HG03457 (cell line): ENCODE measurements around the gene GOLT1B.
"Not testable (repeated sequence)": the region's sequence is repeated elsewhere in the genome, so short reads cannot be mapped to it uniquely, and the experiment has no call there.

Experiments
- ATAC-seq: cut with Tn5 transposase; IDR thresholded peaks from one replicate; pipeline ENCODE4 v1.9.1; 2021; ENCODE audit warnings: moderate number of reproducible peaks; ENCODE audit not compliant: unreplicated experiment

Gene GOLT1B, protein sequence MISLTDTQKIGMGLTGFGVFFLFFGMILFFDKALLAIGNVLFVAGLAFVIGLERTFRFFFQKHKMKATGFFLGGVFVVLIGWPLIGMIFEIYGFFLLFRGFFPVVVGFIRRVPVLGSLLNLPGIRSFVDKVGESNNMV

DNA sequence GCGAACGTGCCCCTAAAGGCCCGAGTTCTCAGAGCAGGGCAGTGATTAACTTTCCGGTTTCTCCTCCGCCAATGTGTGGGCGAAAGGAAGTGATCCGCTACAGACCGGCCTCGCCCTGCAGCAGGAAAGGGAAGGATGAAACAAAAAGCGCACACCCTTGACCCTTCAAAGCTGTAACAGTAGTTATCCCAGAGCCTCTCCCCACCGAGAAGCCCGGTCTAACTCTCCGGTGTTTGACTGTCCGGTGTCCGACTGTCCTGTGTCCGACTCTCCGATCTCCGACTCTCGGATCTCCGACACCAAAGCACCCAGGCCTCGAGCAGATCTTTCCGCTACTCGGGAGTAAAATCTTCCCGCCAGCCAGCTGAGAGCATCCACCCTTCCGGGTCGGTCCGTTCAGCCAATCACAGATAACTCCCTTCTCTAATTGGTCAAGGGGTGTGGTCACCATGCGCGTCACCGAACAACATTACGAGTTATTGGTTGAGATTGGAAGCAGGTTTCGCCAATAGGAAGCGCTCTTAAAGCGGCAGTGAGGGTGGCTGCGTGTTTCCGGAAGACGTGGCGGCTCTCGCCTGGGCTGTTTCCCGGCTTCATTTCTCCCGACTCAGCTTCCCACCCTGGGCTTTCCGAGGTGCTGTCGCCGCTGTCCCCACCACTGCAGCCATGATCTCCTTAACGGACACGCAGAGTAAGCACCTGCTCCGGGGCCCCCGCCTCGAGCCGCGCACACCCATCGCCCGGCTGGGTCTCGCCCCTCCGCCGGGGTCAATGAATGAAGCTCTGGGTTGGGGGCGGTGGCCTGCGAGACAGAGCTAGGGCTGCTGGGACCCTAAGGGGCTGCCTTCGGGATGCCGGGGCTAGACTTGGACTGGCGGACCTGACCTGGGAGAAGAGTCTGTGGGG is at the start of gene GOLT1B, which contains the start of gene RECQL:
Gene GOLT1B (plus strand): TSS at position 532 of the 906 bp plus-strand sequence. CDS start 135 bp downstream, at position 667.
Gene RECQL (minus strand): TSS at position 378 of the 906 bp plus-strand sequence. CDS start 2,065 bp downstream, outside the sequence.
- ATAC-seq: peak; percentile 98

DNA sequence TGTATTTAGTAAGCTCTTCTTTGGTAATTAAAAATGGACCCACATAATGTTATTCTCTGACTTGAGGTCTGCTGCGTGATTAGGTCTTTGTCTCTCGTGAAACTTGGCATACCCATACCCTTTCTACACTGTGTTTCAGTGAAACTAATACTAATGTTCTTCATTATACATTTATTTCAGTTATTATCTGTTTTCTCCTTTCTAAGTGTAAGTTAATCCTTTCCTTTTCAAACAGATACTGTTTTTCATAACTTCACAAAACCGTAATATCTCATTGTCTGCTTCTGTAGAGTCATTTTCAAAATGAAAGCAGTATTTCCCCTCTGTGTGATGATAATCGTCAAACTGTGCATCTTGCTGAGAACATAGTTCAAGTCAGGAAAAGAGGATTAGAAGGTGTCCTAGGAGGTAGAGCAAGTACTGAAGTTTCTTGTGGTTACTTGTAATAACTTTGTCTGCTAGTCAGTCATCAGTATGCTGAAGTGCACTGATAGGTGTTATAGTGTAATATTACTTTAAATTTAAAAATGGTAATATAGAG is 48.2 kb upstream of the GOLT1B start:
- ATAC-seq: no peak

DNA sequence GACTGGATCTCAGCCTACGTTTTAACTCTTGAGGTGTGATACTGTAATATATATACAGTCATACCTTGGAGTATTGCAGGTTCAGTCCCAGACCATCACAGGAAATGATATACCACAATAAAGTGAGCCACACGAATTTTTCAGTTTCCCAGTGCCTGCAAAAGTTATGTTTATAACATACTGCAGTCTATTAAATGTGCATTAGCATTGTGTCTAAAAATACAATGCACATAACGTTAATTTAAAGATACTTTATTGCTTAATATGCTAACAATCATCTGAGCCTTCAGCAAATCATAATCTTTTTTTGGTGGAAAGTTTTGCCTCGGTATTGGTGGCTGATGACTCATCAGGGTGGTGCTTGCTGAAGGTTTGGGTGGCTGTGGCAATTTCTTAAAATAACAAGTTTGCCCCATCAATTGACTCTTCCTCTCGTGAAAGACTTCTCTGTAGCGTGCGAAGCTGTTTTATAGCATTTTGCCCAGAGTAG is 45.3 kb upstream of the GOLT1B start:
- ATAC-seq: no peak

DNA sequence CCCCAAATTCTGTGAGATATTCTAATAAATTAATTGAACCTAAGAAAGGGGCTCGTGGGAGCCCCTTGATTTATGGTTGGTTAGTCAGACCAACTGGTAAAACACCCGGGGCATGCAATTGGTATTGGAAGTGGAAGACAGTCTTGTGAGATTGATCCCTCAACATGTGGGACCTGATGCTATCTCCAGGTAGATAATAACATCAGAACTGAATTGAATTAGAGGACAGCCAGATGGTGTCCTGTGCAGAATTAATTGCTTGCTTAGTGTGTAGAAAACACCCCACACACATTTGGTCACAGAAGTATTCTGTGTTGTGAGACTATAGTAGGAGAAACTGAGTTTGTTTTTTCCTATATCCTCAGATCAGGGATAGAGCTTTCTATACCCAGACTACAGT is 42.1 kb upstream of the GOLT1B start:
- no peak for ATAC-seq

DNA sequence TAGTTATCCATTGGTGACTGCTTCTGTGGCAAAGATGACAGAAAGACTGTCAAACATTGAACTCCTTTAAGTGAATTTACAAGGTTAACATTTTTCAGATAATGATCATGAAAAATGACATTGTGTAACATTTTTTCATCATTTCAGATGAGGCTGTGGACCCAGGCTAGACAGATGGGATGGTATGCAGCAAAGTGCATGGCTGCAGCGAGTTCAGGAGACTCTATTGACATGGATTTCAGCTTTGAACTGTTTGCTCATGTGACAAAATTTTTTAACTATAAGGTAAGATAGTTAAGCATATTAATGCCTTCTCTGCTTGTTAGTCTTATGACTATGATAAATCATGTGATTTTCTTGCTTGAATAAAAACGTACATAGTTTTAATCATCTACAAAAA is 34.3 kb upstream of the GOLT1B start:
- ATAC-seq: not testable (repeated sequence)

DNA sequence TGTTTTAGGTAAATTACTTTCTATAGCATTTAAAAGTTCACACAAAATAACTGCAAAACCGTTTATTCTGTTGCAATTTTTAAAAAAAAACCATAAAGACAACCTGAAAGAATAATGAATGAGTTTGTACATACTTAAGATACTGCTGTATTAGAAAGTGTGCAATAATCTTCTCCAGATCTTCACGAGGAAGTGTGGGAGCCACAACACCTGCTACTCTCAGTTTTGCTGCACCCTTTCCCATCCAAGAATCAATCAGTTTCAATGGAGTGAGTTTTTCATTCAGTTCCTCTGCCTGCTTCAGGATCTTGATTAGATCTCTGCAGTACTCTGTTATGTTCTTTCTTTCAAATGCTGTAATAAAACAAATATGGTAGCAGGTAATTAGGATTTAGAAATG is 30.3 kb upstream of the GOLT1B start:
- ATAC-seq: no peak

DNA sequence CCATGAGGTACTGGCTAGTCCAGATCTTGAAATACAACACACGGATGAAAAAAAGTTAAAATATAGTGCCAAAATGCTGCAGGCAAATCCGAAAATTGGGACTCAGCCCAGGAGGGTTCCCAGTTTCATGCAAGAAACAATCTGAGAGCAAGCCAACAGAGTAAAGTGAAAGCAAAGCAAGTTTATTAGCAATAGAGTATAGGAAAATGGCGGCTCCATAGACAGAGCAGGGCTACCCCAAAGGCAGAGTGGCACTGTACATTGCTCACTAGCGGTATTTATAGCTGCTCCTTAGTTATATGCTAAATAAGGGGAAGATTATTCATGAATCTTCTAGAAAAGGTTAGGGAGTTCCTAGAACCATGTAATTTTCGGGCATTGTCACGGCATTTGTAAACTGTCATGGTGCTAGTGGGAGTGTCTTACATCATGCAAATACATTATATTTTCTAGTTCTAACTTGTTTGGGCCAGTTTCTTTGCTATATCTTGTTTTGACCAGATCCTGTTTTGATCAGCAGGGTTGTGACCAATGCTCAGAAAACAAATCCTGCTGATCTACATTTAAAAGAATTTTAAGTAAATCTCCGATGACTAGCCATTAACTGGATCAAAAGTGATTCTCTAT is 29.3 kb upstream of the GOLT1B start:
- ATAC-seq: no peak

DNA sequence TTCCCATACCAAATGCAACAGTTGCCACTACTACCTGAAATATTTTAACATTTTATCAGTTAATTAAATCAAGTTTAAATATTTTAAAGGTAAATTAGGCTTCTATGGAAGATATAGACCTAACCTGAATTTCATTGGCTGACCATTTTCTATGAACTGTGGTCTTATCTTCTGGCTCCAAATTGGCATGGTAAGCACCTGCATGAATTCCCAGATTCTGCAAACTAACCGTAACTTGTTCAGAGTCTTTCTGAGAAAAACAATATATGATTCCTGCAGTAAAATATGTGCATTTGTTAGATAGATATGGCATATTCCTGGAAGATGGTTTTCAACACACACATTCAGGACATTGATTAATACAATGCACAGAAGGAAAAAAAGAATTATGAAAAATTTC is 26.0 kb upstream of the GOLT1B start:
- ATAC-seq: no peak

DNA sequence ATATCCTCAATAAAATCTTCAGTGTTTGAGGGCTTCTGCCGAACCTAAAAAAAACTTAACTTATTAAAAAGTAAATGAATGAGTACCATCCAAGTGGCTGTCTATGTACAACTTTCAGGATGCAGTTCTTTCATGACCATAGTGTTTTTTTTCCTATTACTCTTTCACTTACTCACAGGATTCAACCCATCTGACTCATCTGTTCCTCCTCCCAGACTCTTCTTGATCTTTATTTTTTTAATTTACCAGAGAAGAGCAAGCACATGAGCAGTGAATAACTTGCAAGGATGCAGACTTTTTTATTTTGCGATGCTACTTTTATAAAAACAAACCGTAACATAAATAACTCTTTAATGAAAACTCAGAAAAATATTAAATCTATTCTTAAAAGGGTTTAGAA is 24.6 kb upstream of the GOLT1B start:
- no peak for ATAC-seq

DNA sequence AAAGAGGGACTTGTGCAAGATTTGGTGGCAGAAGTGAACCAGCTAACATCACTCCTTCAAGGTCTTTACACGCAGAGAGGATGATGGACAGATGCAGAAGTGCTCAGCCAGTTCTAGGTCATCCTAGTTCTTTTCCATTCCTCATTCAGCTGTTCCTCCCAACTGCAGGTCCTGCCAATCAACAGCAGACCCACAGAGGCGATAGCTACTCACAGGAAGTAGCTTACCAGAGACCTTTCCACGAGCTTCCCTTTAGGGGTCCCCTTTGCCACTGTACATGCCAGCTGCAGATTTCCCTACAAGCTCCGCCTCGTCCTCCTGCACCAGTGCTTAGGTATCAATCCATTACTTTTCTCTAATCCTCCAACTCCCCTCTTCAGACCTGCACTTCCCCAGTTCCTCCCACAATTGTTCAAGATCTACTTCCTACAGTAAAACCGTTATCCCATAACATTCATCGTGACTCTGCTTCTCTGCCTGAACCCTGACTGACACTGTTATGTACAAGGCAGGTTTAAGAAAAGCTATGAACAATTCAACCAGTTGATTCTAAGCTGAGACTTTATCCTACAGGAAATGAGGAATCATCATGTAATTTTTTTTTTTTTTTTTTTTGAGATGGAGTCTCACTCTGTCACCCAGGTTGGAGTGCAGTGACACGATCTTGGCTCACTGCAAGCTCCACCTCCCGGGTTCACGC is 22.7 kb upstream of the GOLT1B start:
- no peak for ATAC-seq

DNA sequence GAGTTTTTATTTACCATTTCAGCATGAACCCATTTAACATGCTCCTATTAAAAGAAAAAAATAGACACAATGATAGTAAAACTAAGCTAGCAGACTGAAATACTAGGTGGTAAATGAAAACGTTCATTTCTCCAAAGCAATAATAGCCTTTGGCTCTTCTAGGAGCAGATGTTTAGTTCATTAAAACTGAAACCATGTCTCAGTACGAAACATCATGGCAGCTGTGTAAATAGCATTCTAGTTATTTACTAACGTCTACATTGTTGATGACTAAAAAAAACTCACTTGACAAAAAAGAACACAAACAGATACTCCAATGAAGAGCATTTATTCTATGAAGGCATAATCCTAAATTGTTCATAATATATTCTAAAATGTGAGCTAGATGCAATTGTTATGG is 18.1 kb upstream of the GOLT1B start:
- no peak for ATAC-seq

DNA sequence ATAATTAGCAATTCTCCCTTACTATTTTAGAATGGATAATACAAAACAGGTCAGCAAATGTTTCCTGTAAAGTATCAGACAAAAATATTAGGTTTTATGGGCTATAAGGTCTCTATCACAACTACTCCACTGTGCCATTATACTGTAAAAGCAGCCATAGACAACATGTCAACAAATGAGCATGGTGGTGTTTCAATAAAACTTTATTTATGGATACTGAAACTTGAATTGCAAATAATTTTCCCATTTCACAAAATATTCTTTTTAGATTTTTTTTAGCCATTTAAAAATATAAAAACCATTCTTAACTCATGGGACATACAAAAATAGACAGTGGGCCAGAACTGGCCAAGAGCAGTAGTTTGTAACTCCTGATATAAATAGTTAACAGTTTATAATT is 15.6 kb upstream of the GOLT1B start:
- no peak for ATAC-seq

DNA sequence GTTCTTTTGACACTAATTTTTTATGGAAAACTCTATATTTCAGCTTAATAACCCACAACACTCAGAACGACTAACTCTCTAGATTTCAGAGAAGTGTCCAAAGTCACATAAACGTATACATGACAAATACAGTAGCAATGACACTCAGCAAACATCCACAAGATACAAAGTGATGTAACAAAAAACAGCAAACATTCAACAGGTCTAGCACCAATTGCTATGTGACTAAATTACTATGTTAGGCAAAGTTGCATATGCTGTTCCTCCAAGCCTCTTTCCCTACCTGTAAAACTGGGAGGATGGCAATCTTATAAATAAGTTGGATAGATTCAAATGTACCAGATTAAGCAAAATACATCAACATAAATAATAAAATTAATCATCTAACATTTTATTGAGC is 1.8 kb upstream of the GOLT1B start:
- no peak for ATAC-seq

DNA sequence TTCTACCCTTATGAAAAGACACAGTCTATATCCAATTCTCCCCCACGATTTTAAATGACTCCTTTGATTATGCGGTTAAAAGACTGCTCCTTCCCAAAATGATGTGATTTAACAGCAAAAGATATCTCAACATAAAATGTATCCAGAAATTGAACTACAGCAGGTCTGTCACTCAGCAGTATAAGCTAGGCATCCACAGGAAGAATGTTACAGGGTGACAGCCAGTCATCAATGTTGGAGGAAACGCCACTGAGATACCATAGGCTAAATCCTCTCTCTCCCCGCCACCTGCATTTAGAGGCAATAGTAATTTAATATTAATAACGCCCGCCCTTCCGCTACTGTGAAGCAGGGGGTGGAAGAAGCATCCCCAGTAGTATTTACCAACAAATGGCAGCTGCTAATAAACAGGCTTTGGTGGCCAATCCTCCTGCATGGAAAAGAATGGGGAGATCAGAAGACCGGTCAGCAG is 767 bp upstream of the GOLT1B start:
- ATAC-seq: peak; percentile 4

DNA sequence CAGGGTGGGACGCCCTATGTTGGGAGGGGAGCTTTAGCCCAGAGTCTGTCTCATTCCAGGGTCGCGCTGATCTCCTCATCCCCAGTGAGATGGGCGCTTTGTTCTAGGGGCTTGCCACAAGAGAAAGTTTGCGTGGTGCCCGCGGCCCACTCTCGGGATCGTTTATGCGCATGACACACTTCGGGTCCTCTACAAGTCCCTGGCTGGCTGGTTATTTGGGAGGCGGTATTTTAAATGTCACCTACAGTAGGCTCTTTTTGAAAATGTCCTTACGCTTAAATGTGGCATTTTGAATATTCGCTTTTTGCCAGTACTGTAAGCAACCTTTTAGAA is 541 bp downstream of the GOLT1B start:
- no peak for ATAC-seq

DNA sequence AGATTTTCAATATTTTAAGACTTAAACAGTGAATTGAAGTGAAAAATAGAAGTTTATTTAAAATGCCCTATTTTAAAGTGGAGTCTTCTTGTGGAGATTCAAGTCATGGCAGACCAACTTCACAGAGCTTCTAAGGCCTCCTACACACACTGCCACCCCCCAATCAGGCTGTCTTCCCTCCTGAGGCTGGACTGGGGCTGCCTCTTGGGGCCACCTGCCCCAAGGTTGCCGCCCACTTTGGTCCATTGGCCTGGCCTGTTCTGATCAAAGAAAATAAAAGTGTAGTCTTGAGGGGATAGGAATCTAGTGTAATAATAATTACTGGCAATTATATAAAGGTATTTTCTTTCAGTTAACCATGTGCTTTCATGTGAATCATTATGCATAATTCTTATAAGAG is 1.3 kb downstream of the GOLT1B start:
- ATAC-seq: no peak

DNA sequence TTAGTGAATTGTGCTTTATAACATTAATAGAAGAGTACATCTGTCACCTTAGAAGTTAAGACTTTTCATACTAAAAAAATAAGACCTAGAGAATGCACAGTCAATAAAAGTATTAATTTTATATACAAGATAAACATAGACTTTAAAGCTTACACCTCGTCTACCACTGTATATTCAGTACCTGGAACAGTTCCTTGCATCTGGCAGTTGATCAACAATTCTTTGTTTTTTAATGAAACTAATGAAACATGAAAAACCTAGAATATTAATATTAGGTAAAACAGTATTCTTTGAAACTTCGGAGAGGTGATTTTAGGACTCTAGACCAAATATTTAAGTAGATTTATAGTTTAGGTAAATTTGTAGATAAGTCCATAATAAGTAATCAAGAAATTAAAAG is 4.3 kb downstream of the GOLT1B start:
- no peak for ATAC-seq

DNA sequence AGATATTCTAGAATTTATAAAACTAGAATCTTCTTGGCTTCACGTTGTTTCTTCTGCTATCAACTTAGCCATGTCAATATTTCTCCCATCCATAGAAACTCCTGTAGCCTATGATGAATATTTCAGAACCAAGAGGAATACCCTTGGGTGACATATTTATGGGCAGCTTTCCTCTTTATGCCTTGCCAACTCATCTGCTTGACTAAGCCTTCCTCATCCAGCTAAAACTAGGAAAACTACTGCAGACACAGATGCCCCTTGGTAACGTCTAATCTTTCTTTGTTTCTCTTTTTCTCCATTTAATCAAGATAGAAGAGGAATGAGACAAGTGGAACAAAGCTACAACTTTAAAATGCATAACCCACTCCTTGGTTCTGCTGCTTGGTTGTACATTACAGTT is 6.3 kb downstream of the GOLT1B start:
- ATAC-seq: no peak

DNA sequence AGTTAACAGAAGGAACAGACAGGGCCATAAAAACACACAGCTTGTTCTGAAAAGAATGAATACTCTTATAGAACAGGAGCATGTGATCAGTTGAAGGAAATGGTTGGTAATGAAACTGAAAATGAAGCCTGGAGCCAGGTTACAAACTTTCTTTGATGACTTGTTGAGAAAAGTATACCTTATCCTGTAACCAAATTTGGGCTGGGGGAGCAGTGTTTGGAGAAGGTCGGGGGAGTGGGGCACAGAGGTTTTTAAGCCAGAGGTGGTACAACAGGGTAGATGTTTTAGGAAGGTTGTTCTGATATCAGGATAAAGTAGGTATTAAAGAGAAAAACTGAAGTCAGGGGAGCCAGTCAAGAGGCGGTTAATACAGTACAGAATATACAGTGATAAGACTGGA is 8.2 kb downstream of the GOLT1B start:
- ATAC-seq: peak; percentile 90

DNA sequence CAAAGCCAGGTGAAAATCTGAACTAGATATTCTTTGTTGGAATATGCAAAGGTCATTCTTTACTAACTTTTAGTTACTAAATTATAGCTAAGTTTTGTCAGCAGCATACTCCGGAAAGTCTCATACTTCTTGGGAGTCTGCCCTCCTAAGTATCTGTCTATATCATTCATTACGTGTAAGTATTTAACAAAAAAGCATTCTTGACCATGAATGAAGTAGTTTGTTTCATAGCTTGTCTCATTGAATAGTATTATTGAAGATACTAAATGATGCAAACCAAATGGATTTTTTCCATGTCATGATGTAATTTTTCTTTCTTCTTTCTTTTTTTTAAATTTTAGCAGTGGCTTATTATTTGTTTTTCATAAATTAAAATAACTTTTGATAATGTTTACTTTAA is 14.7 kb downstream of the GOLT1B start:
- ATAC-seq: no peak

DNA sequence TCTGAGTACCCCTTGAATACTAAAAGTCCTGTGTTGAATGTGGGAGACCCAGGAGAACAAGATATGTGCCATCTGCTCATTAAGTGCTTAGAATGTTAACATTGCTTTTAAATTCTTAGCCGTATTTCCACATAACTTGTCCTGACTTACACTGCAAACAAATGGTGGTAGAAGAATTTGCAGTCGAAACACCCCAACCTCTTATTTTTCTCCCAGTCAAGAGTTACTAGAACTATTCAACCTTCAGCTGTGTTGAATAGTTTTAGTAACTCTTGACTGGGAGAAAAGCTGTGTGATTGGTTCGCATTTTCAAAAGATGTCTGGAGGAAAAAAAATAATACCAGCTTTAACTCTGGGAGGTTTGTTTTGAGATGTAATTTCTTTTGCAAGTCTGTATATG is 16.9 kb downstream of the GOLT1B start:
- no peak for ATAC-seq
